Hematopoietic multipotent progenitor cell treated with erythropoietin and hydrocortisone succinate and interleukin-3 and kit ligand, for 8 days (in vitro differentiated cells): Measurements from ENCODE around the gene USP40.

ENCODE experiments used
- DNase-seq: peaks from one replicate; pipeline ENCODE4 v3.0.0-alpha.2; 2015

USP40 gene

GRCh38 chr2:233455491-233455890, 111.1 kb downstream of the USP40 start:
- DNase-seq: no peak

- no peak for DNase-seq
Measured at GRCh38 chr2:233455006-233455405, 111.6 kb downstream of the USP40 start.

GRCh38 chr2:233453916-233454315, 112.7 kb downstream of the USP40 start:
- DNase-seq: no peak

- DNase-seq: no peak
Measured at GRCh38 chr2:233453111-233453915, 113.3 kb downstream of the USP40 start.

GRCh38 chr2:233451950-233452349, 114.6 kb downstream of the USP40 start:
- DNase-seq: peak; percentile 89

- DNase-seq: no peak
Measured at GRCh38 chr2:233450864-233451575, 115.6 kb downstream of the USP40 start.

GRCh38 chr2:233449921-233450863, 116.4 kb downstream of the USP40 start:
- no peak for DNase-seq

GRCh38 chr2:233449081-233449901, 117.3 kb downstream of the USP40 start:
- DNase-seq: no peak

GRCh38 chr2:233448575-233448974, 118.0 kb downstream of the USP40 start:
- DNase-seq: no peak

GRCh38 chr2:233448220-233448559, 118.4 kb downstream of the USP40 start:
- peak; percentile 33 for DNase-seq

GRCh38 chr2:233447506-233448219, 118.9 kb downstream of the USP40 start:
- no peak for DNase-seq

- no peak for DNase-seq
Measured at GRCh38 chr2:233446606-233447305, 119.8 kb downstream of the USP40 start.

- no peak for DNase-seq
Measured at GRCh38 chr2:233446121-233446520, 120.5 kb downstream of the USP40 start.

GRCh38 chr2:233445152-233445830, 121.3 kb downstream of the USP40 start:
- no peak for DNase-seq

- DNase-seq: no peak
Measured at GRCh38 chr2:233444501-233444900, 122.1 kb downstream of the USP40 start.

GRCh38 chr2:233443511-233444183, 122.9 kb downstream of the USP40 start:
- DNase-seq: peak; percentile 83

- DNase-seq: no peak
Measured at GRCh38 chr2:233442028-233442310, 124.6 kb downstream of the USP40 start.

GRCh38 chr2:233441161-233442027, 125.2 kb downstream of the USP40 start:
- no peak for DNase-seq

GRCh38 chr2:233440714-233441113, 125.9 kb downstream of the USP40 start:
- no peak for DNase-seq
